ENCODE measurements around the gene NTNG1. TPM values are rescaled to one million over a fixed set of nuclear protein-coding genes. Genes with fewer than 3 reads are reported as not detected.

NTNG1 gene
- total RNA-seq, 1 donor from 2014 or later = 18.6 TPM

DNA sequence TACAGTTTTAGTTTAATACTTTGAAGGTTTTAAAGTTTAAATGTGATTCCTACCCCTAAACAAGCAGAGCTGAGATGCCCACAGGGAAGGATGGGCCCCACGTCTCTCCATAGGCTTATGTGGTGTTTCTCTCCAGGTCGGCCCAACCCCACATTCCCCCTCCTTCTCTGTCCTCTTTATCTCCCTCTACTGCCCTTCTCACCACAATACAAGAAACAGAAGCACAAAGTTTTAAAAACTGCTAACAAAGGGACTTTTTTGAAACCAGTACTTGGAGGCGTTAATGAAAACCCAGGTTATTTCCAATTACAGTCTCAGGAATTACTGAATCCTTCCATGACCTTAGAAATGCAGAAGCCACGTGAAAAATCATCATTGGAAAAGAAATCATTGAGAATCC, 324.0 kb downstream of the NTNG1 start:
- no peak for DNase-seq

DNA sequence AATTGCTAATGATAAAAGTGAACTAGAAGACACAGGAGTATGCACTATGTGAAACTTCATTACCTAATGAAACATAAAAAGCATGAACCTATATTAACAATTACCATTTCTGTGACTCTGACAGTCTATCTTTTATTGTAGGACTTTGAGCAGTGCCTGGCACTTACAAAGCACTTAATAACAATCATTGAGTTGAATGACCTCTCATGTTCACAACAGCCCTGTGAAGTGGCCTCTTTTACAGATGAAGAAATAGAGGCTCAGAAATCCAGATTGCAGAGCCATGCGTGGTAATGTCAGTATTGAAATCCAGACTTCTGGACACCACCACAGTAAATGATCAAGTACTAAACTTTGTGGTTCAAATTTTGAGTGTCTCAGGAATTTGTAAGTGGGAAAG, 326.4 kb downstream of the NTNG1 start:
- no peak for DNase-seq

DNA sequence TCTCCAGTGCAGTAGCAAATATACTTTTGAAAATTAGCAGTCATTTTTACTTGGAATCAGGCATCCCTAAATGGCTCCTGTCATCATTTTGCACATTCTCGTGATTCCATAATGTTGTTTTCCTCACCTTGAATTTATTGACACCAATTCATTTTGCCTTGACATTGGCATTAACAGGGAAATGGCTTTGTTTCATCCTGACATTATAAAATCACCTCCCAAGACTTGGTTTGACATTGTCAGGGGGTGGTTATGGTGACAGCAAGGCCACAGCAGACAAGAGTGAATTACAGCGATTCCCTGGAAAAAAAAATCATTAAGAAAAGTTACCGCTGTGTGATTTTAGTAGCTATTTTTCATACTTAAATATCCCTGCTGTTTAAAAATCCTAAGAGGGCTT, 327.0 kb downstream of the NTNG1 start:
- no peak for DNase-seq

DNA sequence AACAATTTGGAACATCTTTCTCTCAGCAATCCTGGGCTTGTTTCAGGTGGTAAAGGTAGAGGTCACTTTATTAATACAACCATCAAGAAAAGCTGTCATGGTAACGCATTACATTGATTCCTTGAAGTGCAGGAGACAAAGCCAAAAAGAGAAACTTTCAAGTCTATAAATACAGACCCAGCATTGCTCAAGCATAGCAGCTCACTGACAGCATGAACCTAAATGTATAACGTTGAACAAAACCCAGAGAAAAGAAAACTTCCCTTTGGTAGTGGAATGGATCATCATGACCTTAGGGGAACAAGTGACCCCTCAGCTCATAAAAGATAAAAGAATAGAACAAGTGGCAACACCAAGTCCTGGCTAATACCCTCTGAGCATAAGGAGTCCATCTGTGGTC, 332.2 kb downstream of the NTNG1 start:
- DNase-seq = no peak

DNA sequence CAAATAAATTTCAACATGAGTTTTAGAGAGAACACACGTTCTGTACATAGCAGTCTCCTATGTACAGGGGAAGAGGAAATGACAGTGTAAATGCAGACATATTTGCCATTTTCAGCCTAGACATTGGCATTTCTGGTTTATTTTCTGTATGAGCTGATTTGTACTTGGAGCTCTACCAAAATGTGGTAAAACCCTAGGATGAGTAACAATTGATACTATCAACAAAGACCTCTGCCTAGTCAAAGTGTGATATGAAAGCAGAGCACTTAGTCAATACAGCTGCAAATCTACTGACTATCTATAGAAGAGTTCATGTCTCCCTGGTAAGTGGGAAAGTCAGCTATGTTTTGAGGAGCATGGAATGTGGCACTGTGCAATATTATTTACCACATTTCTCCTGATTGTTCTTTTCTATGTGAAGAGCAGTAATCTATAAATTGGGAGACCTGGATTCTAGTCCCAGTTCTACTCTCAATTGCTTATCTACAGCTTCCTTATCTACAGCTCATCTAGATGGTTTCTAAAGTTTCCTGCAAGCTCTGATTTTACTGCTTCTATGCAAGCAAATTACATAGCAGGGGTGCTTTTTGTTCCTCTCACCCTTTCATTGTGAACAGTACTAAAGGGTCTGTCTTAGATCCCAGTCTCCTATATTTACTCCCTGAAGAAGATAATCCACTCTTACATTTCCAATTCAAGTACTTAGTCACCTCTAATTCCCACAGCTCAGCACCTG, 334.2 kb downstream of the NTNG1 start:
- no peak for DNase-seq

DNA sequence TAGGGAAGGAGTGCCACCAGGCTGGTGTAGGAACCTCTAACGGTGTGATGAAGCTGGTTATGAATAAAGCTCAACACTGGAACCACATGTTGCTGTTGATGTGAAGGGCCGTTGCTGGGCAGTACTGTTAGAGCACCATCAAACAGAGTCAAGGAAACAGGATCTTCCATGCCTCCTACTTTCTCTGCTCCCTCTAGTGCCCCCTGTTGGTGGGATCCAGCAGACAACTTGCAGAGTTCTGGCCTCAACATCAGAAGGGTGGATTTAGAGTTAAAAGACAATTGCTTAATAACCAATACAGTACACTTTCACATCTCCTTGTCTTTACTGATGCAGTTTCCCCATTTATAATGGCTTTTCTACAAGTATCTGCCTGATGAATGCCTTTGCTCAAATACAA, 336.4 kb downstream of the NTNG1 start:
- DNase-seq = no peak

DNA sequence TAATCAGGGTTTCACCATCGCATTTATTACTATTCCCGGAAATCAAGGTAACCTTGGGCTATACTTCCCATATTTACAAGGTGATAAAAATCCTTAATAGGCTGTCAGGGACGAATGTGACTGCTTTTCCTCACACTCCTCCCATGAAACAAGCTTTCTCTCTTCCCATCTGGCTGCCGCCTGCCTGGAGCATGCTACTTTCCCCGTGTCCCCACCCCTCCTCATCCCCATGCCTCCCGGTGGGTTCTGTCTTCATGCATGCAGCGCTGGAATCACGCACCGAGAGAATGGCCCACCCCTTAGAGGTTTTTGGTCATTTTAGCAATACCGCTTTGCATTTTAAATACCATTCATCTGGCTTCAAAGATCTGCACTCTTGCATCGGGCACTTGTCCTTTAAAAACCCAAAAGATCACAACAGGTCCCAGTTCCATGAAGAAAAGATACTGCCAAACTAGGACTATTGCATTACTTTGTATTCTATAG, 339.1 kb downstream of the NTNG1 start:
- DNase-seq = no peak

DNA sequence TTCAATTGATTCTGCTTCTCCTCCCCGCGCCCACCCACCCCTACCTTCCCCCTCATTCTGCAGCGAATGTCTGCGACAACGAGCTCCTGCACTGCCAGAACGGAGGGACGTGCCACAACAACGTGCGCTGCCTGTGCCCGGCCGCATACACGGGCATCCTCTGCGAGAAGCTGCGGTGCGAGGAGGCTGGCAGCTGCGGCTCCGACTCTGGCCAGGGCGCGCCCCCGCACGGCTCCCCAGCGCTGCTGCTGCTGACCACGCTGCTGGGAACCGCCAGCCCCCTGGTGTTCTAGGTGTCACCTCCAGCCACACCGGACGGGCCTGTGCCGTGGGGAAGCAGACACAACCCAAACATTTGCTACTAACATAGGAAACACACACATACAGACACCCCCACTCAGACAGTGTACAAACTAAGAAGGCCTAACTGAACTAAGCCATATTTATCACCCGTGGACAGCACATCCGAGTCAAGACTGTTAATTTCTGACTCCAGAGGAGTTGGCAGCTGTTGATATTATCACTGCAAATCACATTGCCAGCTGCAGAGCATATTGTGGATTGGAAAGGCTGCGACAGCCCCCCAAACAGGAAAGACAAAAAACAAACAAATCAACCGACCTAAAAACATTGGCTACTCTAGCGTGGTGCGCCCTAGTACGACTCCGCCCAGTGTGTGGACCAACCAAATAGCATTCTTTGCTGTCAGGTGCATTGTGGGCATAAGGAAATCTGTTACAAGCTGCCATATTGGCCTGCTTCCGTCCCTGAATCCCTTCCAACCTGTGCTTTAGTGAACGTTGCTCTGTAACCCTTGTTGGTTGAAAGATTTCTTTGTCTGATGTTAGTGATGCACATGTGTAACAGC, 339.9 kb downstream of the NTNG1 start:
- DNase-seq = no peak

DNA sequence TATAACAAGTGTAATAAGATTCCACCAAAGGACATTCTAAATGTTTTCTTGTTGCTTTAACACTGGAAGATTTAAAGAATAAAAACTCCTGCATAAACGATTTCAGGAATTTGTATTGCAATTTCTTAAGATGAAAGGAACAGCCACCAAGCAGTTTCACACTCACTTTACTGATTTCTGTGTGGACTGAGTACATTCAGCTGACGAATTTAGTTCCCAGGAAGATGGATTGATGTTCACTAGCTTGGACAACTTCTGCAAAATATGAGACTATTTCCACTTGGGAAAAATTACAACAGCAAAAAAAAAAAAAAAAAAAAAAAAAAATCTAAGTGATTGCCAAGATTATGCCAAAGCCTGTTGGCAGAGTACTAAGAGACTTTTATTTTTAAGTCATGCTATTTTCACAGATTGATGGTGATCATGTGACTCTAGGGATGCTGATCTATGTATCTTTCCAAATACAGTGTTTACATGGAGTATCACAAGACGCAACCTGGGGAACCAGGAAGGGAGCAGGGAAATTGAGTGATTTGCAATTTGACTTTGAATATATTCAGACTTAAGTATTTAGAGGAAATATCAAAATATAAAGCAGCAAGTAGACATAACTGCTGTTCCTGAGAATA, 341.0 kb downstream of the NTNG1 start:
- no peak for DNase-seq

DNA sequence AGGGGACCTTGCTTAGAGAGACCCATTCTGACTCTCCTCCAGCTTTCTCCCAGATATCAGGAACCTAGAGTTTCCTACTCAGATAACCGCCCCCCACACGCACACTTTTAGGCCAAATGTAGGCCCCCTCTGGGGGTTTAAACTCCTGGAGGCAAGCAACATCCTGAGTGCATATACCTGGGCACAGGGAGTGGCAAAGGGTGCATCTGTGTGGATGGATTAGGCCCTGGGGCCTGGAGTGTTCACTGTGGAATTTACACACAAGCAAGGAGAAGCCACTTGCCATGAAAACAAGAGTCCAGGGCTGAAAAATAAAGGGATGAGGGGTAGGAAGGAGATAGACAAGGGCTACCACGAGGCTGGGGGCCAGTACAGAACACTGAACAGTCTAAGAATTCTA, 343.1 kb downstream of the NTNG1 start:
- DNase-seq = no peak

DNA sequence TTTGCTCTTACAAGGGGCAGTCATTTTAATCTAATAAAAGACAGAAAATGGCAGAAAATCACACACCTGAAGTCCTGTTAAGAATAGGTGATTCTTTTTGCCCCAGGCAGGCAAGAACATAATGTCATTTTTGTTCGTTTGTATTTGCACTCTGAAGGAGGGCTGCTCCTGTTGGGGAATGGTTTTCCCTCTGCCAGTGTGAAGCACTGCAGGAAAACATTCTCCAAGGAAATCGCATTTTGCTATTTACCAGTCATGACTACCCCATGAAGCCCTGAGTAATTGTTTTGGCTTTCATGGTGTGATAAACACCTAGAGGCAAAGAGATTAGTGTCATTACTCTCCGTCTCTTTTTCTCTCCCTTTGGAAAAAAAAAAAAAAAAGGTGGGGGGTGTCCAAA, 345.5 kb downstream of the NTNG1 start:
- DNase-seq = no peak

DNA sequence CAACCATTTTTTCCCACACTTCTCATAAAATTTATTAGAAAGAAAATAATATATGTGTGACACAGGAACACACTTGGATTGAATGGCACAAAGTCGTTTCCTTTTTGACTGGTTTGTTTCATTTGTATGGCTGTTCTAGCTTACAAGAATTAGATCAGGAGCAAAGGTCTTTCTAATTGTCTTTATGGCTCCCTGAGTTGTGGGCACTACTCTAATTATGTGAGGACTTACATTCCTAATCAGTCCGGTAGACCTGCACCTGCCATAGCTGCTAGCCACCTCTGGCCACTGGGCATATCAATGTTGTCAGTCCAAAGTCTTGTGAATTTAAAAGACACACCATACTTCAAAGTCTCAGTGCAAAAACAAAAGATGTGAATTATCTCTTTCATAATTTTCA, 346.7 kb downstream of the NTNG1 start:
- no peak for DNase-seq

DNA sequence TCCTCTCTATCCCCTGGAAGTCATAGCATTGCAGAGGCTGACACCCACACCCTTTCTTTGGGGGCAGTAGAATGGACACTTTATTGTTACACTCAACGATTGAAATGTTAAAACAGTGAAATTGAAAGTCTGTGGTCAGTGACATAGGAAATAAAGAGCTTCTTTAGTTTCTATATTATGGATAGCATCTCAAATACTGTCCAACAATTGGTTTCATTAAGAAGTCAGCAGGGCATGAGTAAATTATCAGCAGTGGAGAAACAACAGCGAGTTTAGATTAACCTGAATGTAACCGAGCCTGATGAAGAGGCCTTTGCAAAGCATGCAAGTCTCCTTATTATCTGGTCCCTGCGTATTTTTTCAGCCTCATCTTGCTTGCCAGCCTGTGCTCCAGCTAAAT, 350.7 kb downstream of the NTNG1 start:
- no peak for DNase-seq

DNA sequence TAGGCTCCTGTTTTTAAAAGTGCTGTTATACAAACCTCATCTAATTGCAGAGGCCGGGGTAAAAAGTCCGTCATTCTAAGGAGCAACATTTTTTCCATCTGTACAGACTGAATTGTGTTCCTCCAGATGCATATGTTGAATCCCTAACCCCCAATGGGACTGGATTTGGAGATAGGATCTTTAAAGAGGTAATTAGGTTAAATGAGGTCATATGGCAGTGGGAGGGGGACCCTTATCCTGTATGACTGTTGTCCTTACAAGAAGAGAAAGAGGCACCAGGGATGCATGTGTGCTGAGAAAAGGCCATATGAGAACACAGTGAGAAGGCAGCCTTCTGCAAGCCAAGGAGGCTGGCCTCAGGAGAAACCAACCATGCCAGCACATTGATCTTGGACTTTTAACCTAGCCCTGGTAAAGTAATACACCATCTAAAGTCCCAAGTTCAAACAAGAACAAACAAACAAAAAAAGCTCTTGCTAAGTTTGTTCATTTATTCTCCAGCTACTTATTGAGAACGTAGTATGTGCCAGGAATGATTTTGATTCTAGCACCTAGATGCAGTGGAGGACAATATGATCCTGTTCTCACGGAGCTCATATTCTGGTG, 352.4 kb downstream of the NTNG1 start:
- DNase-seq = no peak

DNA sequence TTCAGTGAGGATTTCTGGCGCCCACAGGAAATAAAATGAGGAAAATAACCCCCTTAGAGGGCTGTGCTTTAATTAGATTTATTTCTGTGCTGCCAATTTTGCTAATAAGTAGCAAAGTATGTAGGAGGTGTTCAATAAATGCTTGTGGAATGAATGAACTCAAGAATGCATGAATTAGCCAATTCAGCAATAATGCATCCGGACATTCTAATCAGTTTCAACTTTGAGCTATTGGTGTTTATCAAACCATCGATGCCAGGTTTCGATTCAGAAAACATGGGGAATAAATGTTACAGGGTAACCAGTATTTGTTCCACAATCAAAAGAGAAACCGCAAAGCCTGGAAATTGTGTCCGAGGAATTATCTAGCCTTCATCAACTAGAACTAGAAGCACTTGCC, 353.2 kb downstream of the NTNG1 start:
- DNase-seq = no peak

DNA sequence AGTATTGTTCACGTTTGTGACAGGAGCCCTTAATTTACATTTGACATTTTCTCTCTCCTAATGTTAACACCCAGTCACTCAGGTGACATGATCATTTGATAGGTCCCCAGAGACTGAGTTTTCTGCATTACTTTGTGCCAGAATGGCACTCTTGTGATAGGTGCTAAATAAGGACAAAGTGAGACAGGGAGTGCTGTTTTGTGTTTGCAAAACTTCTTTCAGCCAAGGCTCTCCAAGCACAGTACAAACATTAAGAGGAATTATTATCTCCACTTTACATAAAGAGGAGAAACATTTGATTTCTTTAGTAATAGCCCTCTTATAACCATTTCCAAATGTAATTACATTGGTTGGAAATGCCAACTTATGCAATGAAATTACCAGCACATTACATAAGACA, 355.2 kb downstream of the NTNG1 start:
- no peak for DNase-seq

DNA sequence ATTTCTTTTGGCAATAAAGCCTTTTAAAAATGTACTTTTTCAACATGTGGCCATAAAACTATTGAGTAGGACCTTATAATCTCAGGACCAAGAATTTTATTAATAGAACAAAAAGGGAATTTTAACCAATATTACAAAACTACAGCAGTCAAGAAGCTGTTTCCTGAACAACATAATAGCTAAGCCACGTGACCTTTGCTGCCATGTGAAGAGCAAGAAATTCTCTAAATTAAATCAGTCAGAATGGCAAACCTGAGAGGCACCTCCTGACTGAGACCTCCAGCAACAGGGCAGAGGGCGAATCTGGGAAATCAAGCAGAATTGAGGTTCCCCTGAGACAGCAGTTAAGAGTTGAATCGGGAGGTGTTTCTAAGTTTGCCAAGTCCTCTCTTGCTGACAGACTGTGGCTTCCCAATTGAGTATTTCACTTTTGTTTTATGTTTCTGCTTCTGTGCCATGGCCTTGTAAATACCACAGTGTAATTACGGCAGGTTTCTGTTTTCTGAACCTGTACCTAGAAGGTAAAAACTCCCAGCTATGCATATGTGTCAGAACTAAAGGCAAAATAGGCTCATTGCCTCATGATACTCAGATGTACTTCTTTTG, 358.4 kb downstream of the NTNG1 start:
- DNase-seq = no peak

DNA sequence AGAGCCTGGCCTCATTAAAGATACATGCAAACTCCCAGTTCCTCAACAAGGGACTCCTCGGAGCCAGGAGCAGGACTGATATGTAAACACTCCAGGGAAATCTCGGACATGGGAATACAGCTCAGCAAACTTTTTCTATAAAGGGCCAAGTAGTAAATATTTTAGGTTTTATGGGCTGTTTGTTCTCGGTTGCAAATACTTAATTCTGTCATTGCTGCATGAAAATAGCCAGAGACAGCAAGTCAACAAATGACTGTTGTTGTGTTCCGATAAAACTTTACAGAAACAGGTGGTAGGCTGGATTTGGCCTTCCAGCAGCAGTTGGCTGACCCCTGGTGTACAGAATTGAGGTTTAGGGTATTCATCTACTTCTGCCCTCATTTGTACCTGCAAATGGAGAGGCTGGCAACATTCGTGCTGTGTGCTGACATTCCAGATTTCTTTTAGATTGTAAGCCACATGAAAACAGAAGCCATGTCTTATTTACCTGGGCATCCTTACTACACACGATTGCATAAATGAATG, 360.3 kb downstream of the NTNG1 start:
- DNase-seq = no peak

DNA sequence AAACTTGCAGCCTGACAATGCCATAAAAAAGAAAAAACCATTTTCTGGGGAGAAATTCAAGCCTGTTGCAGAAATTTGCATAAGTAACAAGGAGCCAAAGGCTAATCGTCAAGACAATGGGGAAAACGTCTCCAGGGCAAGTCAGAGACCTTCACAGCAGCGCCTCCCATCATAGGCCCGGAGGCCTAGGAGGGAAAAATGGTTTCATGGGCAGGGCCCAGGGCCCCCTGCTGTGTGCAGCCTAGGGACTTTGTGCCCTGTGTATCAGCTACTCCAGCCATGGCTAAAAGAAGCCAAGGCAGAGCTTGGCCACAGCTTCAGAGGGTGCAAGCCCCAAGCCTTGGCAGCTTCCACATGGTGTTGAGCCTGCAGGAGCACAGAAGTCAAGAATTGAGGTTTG, 369.5 kb downstream of the NTNG1 start:
- DNase-seq = no peak

DNA sequence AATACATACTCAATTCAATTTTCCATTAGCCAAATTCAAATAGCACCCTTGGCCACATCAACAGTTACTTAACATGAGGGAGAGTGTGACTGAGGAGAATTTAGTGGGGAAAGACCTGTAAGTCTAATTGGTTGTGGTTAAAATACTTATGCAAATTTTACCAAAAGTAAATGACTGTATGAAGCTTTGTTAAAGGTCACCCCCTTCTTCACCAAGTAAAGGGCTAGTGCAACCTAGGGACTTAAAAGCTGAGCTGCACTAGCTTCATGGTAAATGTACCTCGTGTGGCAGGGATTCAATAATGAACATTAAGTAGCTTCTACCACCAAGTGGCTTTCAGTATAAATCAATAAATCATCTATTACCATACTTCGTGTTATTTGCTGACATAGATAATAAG, 372.0 kb downstream of the NTNG1 start:
- no peak for DNase-seq

DNA sequence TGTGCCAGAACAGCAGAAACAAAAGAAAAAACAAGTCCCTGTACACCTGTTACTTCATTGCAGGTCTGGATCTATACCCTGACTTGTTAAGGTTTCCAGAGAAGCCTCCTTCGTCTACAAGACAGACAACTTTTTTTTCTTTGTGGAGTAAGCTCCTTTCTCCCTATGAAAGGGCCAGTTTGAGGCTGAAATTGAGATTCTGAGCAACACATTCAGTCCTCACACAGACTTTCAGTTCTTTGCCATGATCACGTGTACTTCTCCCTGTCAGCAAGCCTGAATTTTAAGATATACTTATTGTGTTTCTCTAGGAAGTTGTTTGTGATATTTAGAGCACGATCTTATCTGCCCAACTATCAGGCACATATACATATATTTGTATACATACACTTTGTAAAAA, 374.0 kb downstream of the NTNG1 start:
- DNase-seq = no peak

DNA sequence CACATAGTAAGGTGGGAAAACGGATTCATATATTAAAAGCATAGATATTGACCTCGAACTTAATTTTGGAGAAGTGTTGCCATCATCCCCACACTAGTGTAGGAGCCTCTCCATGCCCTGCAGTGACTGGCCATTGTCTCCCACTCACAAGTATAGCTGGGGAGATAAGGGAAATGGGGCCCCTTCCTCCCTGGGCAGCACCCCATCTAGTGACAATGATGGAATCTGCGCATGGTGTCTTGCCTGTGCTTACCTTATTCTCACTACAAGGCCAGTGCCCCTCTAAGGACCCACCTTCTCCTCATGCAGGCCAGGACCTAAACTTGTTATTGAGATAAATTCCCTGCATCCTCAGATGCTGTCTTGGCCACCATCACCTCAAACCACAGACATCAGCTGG, 374.9 kb downstream of the NTNG1 start:
- DNase-seq = no peak
